HEK293 (cell line): Measurements from ENCODE around the gene SYNJ1.
"Not testable (repeated sequence)": the region's sequence is repeated elsewhere in the genome, so short reads cannot be mapped to it uniquely, and the experiment has no call there.

Source experiments
- ATF2 ChIP-seq: fragments of 450-650 bp; formaldehyde crosslinking; IDR thresholded peaks from 2 replicates; pipeline ENCODE4 v1.5.1; 2016; ENCODE audit warnings: missing biosample characterization, missing genetic modification characterization, low read depth
- BCL11B ChIP-seq: fragments of 450-650 bp; formaldehyde crosslinking; IDR thresholded peaks from 2 replicates; pipeline ENCODE4 v1.5.1; 2016; ENCODE audit warnings: low read depth, missing biosample characterization, missing genetic modification characterization
- PRDM10 ChIP-seq: fragments of 450-650 bp; formaldehyde crosslinking; IDR thresholded peaks from 2 replicates; pipeline ENCODE4 v1.5.1; 2016; ENCODE audit warnings: missing biosample characterization, missing genetic modification characterization
- REST ChIP-seq: fragments of 450-650 bp; formaldehyde crosslinking; IDR thresholded peaks from 2 replicates; pipeline ENCODE4 v1.5.1; 2016; ENCODE audit warnings: missing biosample characterization, missing genetic modification characterization
- TCF7L2 ChIP-seq: IDR thresholded peaks from 2 replicates; pipeline ENCODE4 v1.6.1; 2011; ENCODE audit warnings: low read depth, mild to moderate bottlenecking, inconsistent platforms, low read length, moderate library complexity, borderline replicate concordance
- ZBTB17 ChIP-seq: fragments of 450-650 bp; formaldehyde crosslinking; IDR thresholded peaks from 2 replicates; pipeline ENCODE4 v1.5.1; 2016; ENCODE audit warnings: missing biosample characterization, missing genetic modification characterization
- ZNF514 ChIP-seq: fragments of 450-650 bp; formaldehyde crosslinking; IDR thresholded peaks from 2 replicates; pipeline ENCODE4 v1.5.1; 2016; ENCODE audit warnings: missing biosample characterization, missing genetic modification characterization
- ZNF549 ChIP-seq: fragments of 450-650 bp; IDR thresholded peaks from 2 replicates; pipeline ENCODE4 v1.5.1; 2018; ENCODE audit warnings: missing biosample characterization, missing genetic modification characterization, mild to moderate bottlenecking, inconsistent platforms, moderate library complexity
- TF ChIP-seq, protein P1 (sequence below): fragments of 450-650 bp; formaldehyde crosslinking; IDR thresholded peaks from 2 replicates; pipeline ENCODE4 v1.5.1; 2016; ENCODE audit warnings: missing biosample characterization, missing genetic modification characterization
- TF ChIP-seq, protein P2 (sequence below): fragments of 450-650 bp; IDR thresholded peaks from 2 replicates; pipeline ENCODE4 v1.5.1; 2018; ENCODE audit warnings: missing biosample characterization, missing genetic modification characterization

DNA sequence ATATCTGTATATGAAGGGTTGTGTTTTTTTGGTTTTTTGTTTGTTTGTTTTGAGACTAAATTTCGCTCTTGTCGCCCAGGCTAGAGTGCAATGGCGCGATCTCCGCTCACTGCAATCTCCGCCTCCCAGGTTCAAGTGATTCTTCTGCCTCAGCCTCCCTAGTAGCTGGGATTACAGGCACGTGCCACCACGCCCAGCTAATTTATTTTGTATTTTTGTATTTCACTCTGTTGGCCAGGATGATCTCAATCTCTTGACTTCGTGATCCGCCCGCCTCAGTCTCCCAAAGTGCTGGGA lies 45.2 kb upstream of the SYNJ1 start:
- not testable (repeated sequence) for TF ChIP-seq TCF7L2; REST (tag by site-specific recombination); ZBTB17 (tag by site-specific recombination); ATF2; ZNF514 (tag by site-specific recombination); BCL11B; ZNF549 (tag by site-specific recombination); PRDM10 (tag by site-specific recombination)
- TF ChIP-seq, protein P1, sequence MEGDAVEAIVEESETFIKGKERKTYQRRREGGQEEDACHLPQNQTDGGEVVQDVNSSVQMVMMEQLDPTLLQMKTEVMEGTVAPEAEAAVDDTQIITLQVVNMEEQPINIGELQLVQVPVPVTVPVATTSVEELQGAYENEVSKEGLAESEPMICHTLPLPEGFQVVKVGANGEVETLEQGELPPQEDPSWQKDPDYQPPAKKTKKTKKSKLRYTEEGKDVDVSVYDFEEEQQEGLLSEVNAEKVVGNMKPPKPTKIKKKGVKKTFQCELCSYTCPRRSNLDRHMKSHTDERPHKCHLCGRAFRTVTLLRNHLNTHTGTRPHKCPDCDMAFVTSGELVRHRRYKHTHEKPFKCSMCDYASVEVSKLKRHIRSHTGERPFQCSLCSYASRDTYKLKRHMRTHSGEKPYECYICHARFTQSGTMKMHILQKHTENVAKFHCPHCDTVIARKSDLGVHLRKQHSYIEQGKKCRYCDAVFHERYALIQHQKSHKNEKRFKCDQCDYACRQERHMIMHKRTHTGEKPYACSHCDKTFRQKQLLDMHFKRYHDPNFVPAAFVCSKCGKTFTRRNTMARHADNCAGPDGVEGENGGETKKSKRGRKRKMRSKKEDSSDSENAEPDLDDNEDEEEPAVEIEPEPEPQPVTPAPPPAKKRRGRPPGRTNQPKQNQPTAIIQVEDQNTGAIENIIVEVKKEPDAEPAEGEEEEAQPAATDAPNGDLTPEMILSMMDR (tag by site-specific recombination) = not testable (repeated sequence)
- TF ChIP-seq, protein P2, sequence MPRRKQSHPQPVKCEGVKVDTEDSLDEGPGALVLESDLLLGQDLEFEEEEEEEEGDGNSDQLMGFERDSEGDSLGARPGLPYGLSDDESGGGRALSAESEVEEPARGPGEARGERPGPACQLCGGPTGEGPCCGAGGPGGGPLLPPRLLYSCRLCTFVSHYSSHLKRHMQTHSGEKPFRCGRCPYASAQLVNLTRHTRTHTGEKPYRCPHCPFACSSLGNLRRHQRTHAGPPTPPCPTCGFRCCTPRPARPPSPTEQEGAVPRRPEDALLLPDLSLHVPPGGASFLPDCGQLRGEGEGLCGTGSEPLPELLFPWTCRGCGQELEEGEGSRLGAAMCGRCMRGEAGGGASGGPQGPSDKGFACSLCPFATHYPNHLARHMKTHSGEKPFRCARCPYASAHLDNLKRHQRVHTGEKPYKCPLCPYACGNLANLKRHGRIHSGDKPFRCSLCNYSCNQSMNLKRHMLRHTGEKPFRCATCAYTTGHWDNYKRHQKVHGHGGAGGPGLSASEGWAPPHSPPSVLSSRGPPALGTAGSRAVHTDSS = not testable (repeated sequence)
